Measurements from ENCODE around the gene MISP3. TPM values are rescaled to one million over a fixed set of nuclear protein-coding genes. Genes with fewer than 3 reads are reported as not detected.
"Not testable (repeated sequence)": the region's sequence is repeated elsewhere in the genome, so short reads cannot be mapped to it uniquely, and the experiment has no call there.

MISP3 gene
- total RNA-seq = 2.7 TPM

- DNase-seq (ENCODE audit: extremely low spot score in 2 of 2) = no peak
- H3K36me3 ChIP-seq = no peaks in the 10 kb centered on the region
- peak within 1 kb of the TSS; percentile 93 for H3K27ac ChIP-seq
- H3K27me3 ChIP-seq = no peaks in the 10 kb centered on the region
- no peaks in the 10 kb centered on the region for H3K9me3 ChIP-seq
- TF ChIP-seq POLR2A (IDR thresholded peaks at IDR 0.05) (no peak), CTCF (IDR thresholded peaks at IDR 0.05) (peak in 1 of 3 experiments; percentile 6), POLR2AphosphoS5 (IDR thresholded peaks at IDR 0.05; ENCODE audit: insufficient read depth in 1 of 2, low read depth in 1 of 2) (no peak)
- peaks cover 33% of the 10 kb centered on the region for H3K4me1 ChIP-seq
- H3K4me3 ChIP-seq = peak within 1 kb of the TSS; percentile 60 to 67
- intact Hi-C loops (cut with DNase I) = loop anchor here (5.0 kb wide), 1 partner anchor 65 kb away; the partner anchor contains the start of gene ASF1B
These were observed at the start of gene MISP3 for GRCh38 chr19:14072535-14073260. Gene MISP3 (plus strand): TSS chr19:14072786. CDS start chr19:14073310, 524 bp downstream.

- Histone ChIP-seq H3K9me3 (no peaks in the 10 kb centered on the region), H3K27me3 (no peaks in the 10 kb centered on the region), H3K27ac (no peak overlapping the region), H3K4me1 (no peaks in the 10 kb centered on the region), H3K36me3 (no peaks in the 10 kb centered on the region), H3K4me3 (no peak overlapping the region)
- TF ChIP-seq POLR2A (IDR thresholded peaks at IDR 0.05) = no peak
- TF ChIP-seq POLR2AphosphoS5 (IDR thresholded peaks at IDR 0.05; ENCODE audit: insufficient read depth in 1 of 2, low read depth in 1 of 2) = peak in 1 of 2 donors; percentile 31
- DNase-seq (ENCODE audit: extremely low spot score in 2 of 2) = no peak
- intact Hi-C loops (cut with DNase I) = no loop called here
These were observed 49.0 kb upstream of the MISP3 start for GRCh38 chr19:14023404-14024235.

GRCh38 chr19:14026652-14027192, 45.9 kb upstream of the MISP3 start:
- H3K9me3 ChIP-seq; H3K4me1 ChIP-seq; H3K4me3 ChIP-seq; H3K36me3 ChIP-seq; DNase-seq (ENCODE audit: extremely low spot score in 2 of 2); intact Hi-C loops (cut with DNase I); H3K27ac ChIP-seq; H3K27me3 ChIP-seq: not testable (repeated sequence)

DNA sequence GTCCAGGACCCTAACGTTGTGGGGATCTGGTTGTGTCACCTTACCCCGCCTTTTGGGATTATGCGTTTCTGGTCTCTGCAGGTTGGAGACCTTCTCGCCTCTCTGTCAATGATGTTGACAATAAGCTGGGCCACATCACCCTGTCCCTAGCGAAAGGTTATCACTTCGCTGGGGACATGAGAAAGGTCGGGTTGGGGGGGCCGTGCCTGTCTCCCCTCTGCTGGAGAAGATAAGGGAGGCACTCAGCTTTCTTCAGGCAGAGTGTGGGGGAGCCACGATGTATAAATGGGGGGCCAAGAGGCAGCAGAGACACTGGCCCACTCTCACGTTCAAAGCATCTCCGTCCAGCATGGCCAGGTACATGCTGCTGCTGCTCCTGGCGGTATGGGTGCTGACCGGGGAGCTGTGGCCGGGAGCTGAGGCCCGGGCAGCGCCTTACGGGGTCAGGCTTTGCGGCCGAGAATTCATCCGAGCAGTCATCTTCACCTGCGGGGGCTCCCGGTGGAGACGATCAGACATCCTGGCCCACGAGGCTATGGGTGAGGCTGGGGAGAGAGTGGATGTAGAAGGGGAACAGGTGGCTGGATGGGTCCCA, 44.6 kb upstream of the MISP3 start, which contains the start of gene RLN3:
Gene RLN3 (plus strand): TSS at position 293 of the 595 bp plus-strand sequence. CDS start 57 bp downstream, at position 350.
- Histone ChIP-seq H3K36me3 (no peaks in the 10 kb centered on the region), H3K4me1 (peaks cover 15% of the 10 kb centered on the region), H3K9me3 (no peaks in the 10 kb centered on the region), H3K4me3 (no peak within 1 kb of the TSS), H3K27me3 (no peaks in the 10 kb centered on the region), H3K27ac (no peak within 1 kb of the TSS)
- DNase-seq (ENCODE audit: extremely low spot score in 2 of 2) = no peak
- TF ChIP-seq CTCF (IDR thresholded peaks at IDR 0.05) (no peak), POLR2AphosphoS5 (IDR thresholded peaks at IDR 0.05; ENCODE audit: insufficient read depth in 1 of 2, low read depth in 1 of 2) (no peak), POLR2A (IDR thresholded peaks at IDR 0.05) (no peak)
- intact Hi-C loops (cut with DNase I) = no loop called here

GRCh38 chr19:14028901-14029300, 43.7 kb upstream of the MISP3 start:
- TF ChIP-seq CTCF (IDR thresholded peaks at IDR 0.05) = no peak
- TF ChIP-seq POLR2A (IDR thresholded peaks at IDR 0.05) = no peak
- no peak for TF ChIP-seq POLR2AphosphoS5 (IDR thresholded peaks at IDR 0.05; ENCODE audit: insufficient read depth in 1 of 2, low read depth in 1 of 2)
- intact Hi-C loops (cut with DNase I) = no loop called here
- no peaks in the 10 kb centered on the region for H3K27me3 ChIP-seq
- H3K9me3 ChIP-seq = no peaks in the 10 kb centered on the region
- H3K4me3 ChIP-seq = no peak overlapping the region
- DNase-seq (ENCODE audit: extremely low spot score in 2 of 2) = no peak
- no peak overlapping the region for H3K27ac ChIP-seq
- no peaks in the 10 kb centered on the region for H3K36me3 ChIP-seq
- peaks cover 15% of the 10 kb centered on the region for H3K4me1 ChIP-seq
